ENCODE results near the gene EIF4G3. TPM values are rescaled to one million over a fixed set of nuclear protein-coding genes. Genes with fewer than 3 reads are reported as not detected.
"Not testable (repeated sequence)": the region's sequence is repeated elsewhere in the genome, so short reads cannot be mapped to it uniquely, and the experiment has no call there.

EIF4G3 gene
- total RNA-seq, 4 donors from 2014 or later = 82.1 to 143 (median 101) TPM

- H3K9me3 ChIP-seq = no peaks in the 10 kb centered on the region
- in situ Hi-C loops (cut with MboI; ENCODE audit: low pct_ligation_motif_present in 1 of 4, low pct_unique_long_range_greater_than_20kb in 1 of 4, low sequenced_read_pairs in 3 of 4) = loop anchor here (10.0 to 25.0 kb wide), 4 partner anchors 214 to 512 kb away; no protein-coding TSS in a partner anchor
Measured at GRCh38 chr1:21198929-21199328, 22.2 kb upstream of the EIF4G3 start.

GRCh38 chr1:21192871-21193270 lies 16.2 kb upstream of the EIF4G3 start:
- Histone ChIP-seq H3K27me3 (no peaks in the 10 kb centered on the region), H3K9me3 (no peaks in the 10 kb centered on the region), H3K4me3 (no peak overlapping the region), H3K4me1 (peaks cover 0 to 35% (median 19%) of the 10 kb centered on the region in 4 donors), H3K27ac (no peak overlapping the region), H3K36me3 (no peaks in the 10 kb centered on the region)
- in situ Hi-C loops (cut with MboI; ENCODE audit: low pct_ligation_motif_present in 1 of 4, low pct_unique_long_range_greater_than_20kb in 1 of 4, low sequenced_read_pairs in 3 of 4) = loop anchor here (10.0 to 25.0 kb wide), 4 partner anchors 208 to 506 kb away; no protein-coding TSS in a partner anchor
- no peak for TF ChIP-seq CTCF (IDR thresholded peaks at IDR 0.05)
- no peak for TF ChIP-seq EP300 (IDR thresholded peaks at IDR 0.05; ENCODE audit: low read depth)
- TF ChIP-seq POLR2A (IDR thresholded peaks at IDR 0.05) = no peak
- TF ChIP-seq POLR2AphosphoS5 (IDR thresholded peaks at IDR 0.05) = no peak
- DNase-seq = no peak
- intact Hi-C loops (cut with DNase I; ENCODE audit: low total_unique reads) = no loop called here
- WGBS, 2 donors (ENCODE audit: low coverage in 1 of 2) = 91% methylated on average over 4 of the region's 4 CpGs; no CpG with 5 or more reads in 1 of the 2 donors

More at GRCh38 chr1:21198929-21199328, 22.2 kb upstream of the EIF4G3 start:
- no peak overlapping the region for H3K4me3 ChIP-seq
- no peaks in the 10 kb centered on the region for H3K27me3 ChIP-seq
- WGBS, 2 donors (ENCODE audit: low coverage in 1 of 2) = 65 to 66% methylated on average over 2 to 4 of the region's 4 CpGs
- intact Hi-C loops (cut with DNase I; ENCODE audit: low total_unique reads) = loop anchor here (5.0 kb wide), 1 partner anchor 502 kb away; no protein-coding TSS in a partner anchor
- DNase-seq = no peak
- H3K4me1 ChIP-seq = peaks cover 0 to 13% (median 0%) of the 10 kb centered on the region in 4 donors
- no peaks in the 10 kb centered on the region for H3K36me3 ChIP-seq
- H3K27ac ChIP-seq = no peak overlapping the region
- no peak for TF ChIP-seq POLR2A (IDR thresholded peaks at IDR 0.05)
- TF ChIP-seq CTCF (IDR thresholded peaks at IDR 0.05) = no peak
- TF ChIP-seq POLR2AphosphoS5 (IDR thresholded peaks at IDR 0.05) = no peak
- TF ChIP-seq EP300 (IDR thresholded peaks at IDR 0.05; ENCODE audit: low read depth) = no peak

- Histone ChIP-seq H3K27ac (peak overlapping the region; percentile 10 to 81 (median 40)), H3K36me3 (no peaks in the 10 kb centered on the region), H3K4me1 (peaks cover 0 to 35% (median 19%) of the 10 kb centered on the region in 4 donors), H3K9me3 (no peaks in the 10 kb centered on the region), H3K4me3 (no peak overlapping the region), H3K27me3 (no peaks in the 10 kb centered on the region)
- no peak for DNase-seq
- in situ Hi-C loops (cut with MboI; ENCODE audit: low pct_ligation_motif_present in 1 of 4, low pct_unique_long_range_greater_than_20kb in 1 of 4, low sequenced_read_pairs in 3 of 4) = loop anchor here (10.0 to 25.0 kb wide), 4 partner anchors 207 to 505 kb away; no protein-coding TSS in a partner anchor
- WGBS, 2 donors (ENCODE audit: low coverage in 1 of 2) = 73% methylated on average over 5 of the region's 5 CpGs; no CpG with 5 or more reads in 1 of the 2 donors
- TF ChIP-seq POLR2A (IDR thresholded peaks at IDR 0.05) = no peak
- no peak for TF ChIP-seq EP300 (IDR thresholded peaks at IDR 0.05; ENCODE audit: low read depth)
- no peak for TF ChIP-seq POLR2AphosphoS5 (IDR thresholded peaks at IDR 0.05)
- TF ChIP-seq CTCF (IDR thresholded peaks at IDR 0.05) = no peak
- intact Hi-C loops (cut with DNase I; ENCODE audit: low total_unique reads) = no loop called here
Measured at GRCh38 chr1:21192284-21192683, 15.6 kb upstream of the EIF4G3 start.

- 37% methylated on average over 2 of the region's 2 CpGs; no CpG with 5 or more reads in 1 of the 2 donors for WGBS, 2 donors (ENCODE audit: low coverage in 1 of 2)
- H3K36me3 ChIP-seq; H3K4me3 ChIP-seq; intact Hi-C loops (cut with DNase I; ENCODE audit: low total_unique reads); H3K27me3 ChIP-seq; H3K9me3 ChIP-seq: not testable (repeated sequence)
- in situ Hi-C loops (cut with MboI; ENCODE audit: low pct_ligation_motif_present in 1 of 4, low pct_unique_long_range_greater_than_20kb in 1 of 4, low sequenced_read_pairs in 3 of 4) = loop anchor here (10.0 to 25.0 kb wide), 4 partner anchors 206 to 503 kb away; no protein-coding TSS in a partner anchor
- DNase-seq = peak; percentile 52
- peaks cover 0 to 35% (median 19%) of the 10 kb centered on the region in 4 donors for H3K4me1 ChIP-seq
- peak overlapping the region; percentile 67 to 83 (median 82) for H3K27ac ChIP-seq
Measured at GRCh38 chr1:21190771-21191170, 14.1 kb upstream of the EIF4G3 start.

All from transverse colon (tissue), 4 donors.